Heart left ventricle (tissue), 13 donors: ENCODE data around the gene FLT4.
"Not testable (repeated sequence)": the region's sequence is repeated elsewhere in the genome, so short reads cannot be mapped to it uniquely, and the experiment has no call there.

ENCODE experiments used
- POLR2A ChIP-seq, 2 donors: fragments of 450-650 bp; IDR thresholded peaks; one replicate each; pipeline ENCODE4 v1.6.1; 2017; ENCODE audit warnings: antibody characterized with exemption in 2 of 2, mild to moderate bottlenecking in 2 of 2, moderate library complexity in 2 of 2
- TF ChIP-seq, protein P1 (sequence below), 12 donors: fragments of 200-600 bp; sonication (generic) in 4 of 12; IDR thresholded peaks; one replicate each; pipeline versions ENCODE4 v1.5.0 to v1.8.0; 2018 to 2022; ENCODE audit warnings: antibody characterized with exemption in 12 of 12, mild to moderate bottlenecking in 5 of 12
- donor health status: ischemic (EF 13 %, LVEDD 7.1; RV severe dilation, severe dysfunction).
- donor health status: DM: no; HTN: yes; CAD: no.
- donor health status: DM: no; HTN: no; CAD: no.
- donor health status: ischemic (EF 25% LVEDD 6.9; RV normal size, moderate dysfunction).
- donor health status: ischemic (EF 25% LVEDD 5.7; RV mildly dilated, moderate dysfunction).
- donor health status: ischemic (EF 35%, LVEDD 5.7; RV mildly dilated, moderate dysfunction).
- donor health status: nonischemic (EF 11% LVEDD 7.7; RV severe dilation, severe dysfunction).
- donor health status: DM: yes; HTN: yes; CAD: no.
- donor health status: PGD.
- donor health status: ischemic (EF 29% LVEDD 5.4; RV normal size, mild dysfunction).
- donor health status: nonischemic (EF 23%, LVEDD 6.1; RV moderate dilation, normal function).

DNA sequence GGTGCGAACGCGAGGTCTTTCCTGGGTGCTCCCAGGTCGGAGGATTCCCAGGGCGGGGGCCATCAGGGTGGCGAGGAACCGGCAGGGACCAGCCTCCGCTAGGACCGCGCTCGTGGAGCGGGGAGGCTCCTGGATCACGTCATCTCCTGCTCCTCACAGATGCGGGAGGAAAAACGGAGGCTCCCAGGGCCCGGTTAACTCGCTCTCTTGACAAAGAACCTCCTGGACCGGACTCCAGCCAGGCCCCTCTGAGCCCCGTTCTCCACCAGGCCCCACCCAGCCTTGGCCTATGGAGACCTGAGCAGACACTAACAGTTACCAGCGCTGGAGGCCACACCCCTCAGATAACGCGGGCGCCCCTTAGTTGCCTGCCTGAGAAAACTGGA lies 24.7 kb upstream of the FLT4 start:
- TF ChIP-seq, protein P1, sequence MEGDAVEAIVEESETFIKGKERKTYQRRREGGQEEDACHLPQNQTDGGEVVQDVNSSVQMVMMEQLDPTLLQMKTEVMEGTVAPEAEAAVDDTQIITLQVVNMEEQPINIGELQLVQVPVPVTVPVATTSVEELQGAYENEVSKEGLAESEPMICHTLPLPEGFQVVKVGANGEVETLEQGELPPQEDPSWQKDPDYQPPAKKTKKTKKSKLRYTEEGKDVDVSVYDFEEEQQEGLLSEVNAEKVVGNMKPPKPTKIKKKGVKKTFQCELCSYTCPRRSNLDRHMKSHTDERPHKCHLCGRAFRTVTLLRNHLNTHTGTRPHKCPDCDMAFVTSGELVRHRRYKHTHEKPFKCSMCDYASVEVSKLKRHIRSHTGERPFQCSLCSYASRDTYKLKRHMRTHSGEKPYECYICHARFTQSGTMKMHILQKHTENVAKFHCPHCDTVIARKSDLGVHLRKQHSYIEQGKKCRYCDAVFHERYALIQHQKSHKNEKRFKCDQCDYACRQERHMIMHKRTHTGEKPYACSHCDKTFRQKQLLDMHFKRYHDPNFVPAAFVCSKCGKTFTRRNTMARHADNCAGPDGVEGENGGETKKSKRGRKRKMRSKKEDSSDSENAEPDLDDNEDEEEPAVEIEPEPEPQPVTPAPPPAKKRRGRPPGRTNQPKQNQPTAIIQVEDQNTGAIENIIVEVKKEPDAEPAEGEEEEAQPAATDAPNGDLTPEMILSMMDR (IDR thresholded peaks at IDR 0.05) = not testable (repeated sequence)
- TF ChIP-seq POLR2A (IDR thresholded peaks at IDR 0.05) = not testable (repeated sequence)
